Inflammatory macrophage (primary cell): Measurements from ENCODE around the gene USP7.
A peak's percentile ranks its signal among the peaks of the same experiment; 100 is the strongest.
"Not testable (repeated sequence)": the region's sequence is repeated elsewhere in the genome, so short reads cannot be mapped to it uniquely, and the experiment has no call there.

Source experiments
- DNase-seq, 2 donors: peaks; one replicate each; pipeline ENCODE4 v3.0.0-alpha.2; 2020 to 2022

Gene USP7

GRCh38 chr16:8923199-8923598 lies 40.5 kb downstream of the USP7 start:
- DNase-seq = no peak

- DNase-seq = no peak
Measured at GRCh38 chr16:8921347-8921984, 42.2 kb downstream of the USP7 start.

- no peak for DNase-seq
Measured at GRCh38 chr16:8920645-8921346, 42.9 kb downstream of the USP7 start.

DNA sequence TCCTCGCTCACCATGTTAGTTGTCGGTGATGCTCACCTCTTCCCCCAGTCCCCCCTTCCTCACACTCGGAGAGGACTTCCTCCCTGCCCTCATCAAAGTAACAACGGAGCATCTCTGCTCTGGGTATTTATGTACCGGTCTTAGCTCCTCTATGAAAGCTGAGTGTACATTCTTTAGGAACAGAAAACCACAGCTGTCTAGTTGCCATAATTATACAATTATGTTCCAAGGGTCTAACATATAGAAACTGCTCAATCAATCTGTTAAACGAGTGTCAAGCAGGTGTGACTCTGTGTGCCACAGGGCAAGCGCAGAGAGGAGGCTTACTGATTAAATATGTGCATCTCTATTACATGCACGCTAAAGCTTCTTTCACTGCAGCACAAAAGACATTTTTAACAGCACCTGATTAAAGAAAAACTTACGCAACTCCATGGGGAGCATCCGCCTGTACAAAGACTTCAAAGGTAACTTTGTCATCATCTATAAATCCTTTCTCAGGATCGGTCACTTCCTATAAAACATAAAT lies 43.7 kb downstream of the USP7 start:
- no peak for DNase-seq

DNA sequence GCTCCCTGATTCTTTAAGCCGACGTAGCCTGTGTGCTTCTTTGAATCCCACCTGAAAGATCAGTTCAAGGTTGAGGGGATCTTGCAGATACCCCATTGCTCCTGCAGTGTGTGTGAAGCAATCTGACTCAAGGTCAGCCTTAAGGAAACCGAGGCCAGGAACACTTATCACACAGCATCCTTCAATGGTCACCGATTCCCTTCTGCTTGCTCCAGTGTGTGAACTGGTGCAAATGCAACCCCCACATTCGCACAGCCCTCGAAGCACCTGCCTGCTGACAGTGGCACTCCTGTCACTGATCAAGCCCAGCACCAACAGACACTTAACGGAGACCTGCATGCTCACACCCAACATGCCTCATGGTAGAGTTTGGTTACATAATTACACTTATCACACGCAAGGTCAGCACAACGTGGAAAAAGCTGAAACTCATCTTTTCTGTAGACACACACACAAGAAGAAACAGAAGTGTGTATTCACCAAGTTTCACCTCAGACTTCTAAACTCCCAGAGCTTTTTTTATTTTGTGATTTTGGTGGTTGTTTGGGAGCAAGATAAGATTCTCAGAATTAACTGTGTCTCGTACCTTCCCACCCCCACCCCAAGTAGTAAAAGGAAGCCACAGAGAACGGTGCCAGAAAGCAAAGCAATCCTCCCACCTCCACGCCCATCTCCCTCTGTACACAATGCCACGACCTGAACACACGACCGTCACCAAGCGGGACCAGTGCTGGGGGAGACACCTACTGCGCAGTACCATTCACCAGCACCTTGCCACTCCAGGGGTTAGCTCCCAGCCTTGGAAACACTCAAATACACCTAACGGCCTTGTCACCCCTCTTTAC lies 44.4 kb downstream of the USP7 start:
- DNase-seq = no peak

DNA sequence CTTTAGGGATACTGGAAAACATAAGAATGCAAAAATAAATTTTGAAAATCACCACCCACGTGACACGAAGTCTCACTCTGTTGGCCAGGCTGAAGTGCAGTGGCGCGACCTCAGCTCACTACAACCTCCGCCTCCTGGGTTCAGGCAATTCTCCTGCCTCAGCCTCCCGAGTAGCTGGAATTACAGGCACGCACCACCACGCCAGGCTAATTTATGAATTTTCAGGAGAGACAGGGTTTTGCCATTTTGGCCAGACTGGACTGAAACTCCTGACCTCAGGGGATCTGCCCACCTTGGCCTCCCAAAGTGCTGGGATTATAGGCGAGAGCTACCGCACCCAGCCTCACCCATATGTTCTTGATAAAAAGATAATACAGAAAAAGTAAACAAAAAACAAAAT lies 46.4 kb downstream of the USP7 start:
- not testable (repeated sequence) for DNase-seq

- no peak for DNase-seq
Measured at GRCh38 chr16:8916541-8917225, 47.0 kb downstream of the USP7 start.

DNA sequence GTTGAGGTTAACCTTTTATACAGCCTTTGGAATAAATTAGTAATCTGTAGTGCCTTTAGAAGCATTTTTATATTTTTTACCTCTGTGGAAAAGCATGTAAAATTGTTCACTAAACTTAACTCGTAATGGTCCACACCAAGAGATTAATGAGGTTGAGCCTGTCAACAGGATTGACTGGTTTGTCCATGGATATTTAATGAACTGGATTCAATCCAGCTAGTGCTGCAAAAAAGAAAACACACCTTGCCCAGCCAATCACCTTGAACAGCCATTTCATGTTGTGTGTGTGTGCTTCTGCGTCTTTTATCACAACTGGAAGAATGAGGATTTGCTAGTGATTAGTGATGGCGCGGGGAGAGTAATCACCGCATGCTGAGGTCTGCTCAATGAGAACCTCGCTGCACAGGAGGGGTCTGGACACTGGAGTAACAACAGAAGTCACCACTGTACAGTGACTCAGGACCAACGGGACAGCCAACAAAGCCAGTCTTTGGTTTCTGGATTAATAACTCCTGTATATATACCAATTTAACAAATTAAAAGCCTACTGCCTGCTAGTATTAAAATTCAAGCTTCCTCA lies 47.9 kb downstream of the USP7 start:
- no peak for DNase-seq

DNA sequence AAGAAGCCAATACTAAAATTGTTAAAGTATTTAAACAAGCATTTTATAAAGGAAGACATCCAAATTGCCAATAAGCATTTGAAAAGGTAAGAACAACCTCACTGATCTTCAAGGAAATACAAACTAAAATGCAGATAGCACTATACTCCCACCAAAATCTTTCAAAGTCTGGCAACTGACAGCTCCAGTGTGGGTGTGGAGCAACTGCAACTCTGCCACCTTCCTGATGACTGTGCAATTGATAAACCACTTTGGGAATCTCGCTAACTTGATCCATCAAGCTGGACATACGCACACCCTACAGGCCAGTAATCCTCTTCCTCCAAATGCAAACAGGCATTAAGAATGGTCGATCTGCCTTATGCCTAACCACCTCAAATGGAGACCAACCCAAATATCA lies 49.6 kb downstream of the USP7 start:
- DNase-seq = no peak

GRCh38 chr16:8912793-8913192 lies 50.9 kb downstream of the USP7 start:
- DNase-seq = no peak

DNA sequence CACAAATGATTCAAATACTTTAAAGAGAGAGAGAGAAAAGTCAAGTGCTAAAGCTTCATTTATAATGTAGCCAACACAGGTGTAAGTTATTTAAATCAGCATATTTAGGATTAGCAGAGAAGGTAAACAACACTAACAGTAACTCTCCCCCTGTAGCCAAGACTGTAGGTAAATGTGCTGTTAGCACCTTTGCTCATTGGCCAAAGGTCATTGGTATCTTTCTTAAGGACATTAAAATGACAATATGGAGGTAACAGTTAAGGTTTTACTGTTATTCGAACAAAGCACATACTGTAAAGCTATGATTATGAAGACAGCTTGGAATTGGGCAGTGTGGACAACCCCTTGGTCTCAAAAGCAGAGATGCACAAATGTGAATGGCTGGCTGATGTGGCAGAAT lies 52.9 kb downstream of the USP7 start:
- DNase-seq = no peak

DNA sequence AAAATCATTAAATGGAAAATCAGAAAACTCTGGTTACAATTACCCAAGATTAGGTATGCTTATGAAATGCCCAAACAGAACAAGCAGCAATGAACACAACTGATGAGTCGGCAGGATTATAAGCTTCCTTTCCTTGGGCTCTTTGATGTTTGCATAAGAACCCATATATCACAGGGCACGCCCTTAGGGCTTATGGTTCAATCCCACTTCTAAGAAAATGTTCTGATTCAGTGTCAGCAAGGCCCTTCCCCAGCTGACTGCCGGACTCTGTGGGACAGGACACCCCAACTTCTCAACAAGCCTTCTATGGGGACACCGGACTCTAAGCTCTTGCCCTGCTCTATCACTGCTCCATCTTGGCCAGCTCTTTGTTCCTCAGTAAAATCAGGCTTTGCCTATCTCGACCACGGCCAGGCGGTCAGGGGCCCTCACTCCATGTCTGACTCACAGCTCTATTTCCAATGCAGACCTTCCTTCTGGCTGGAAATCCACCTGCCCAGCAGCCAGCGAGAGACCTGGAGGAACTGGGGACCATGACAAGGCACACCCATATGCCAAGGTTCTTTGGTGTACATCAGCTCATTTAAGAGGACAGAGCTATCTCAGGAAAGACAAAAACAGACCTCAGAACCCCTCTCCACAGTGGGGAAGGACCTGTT lies 54.8 kb downstream of the USP7 start:
- peak; percentile 32 to 62 for DNase-seq

DNA sequence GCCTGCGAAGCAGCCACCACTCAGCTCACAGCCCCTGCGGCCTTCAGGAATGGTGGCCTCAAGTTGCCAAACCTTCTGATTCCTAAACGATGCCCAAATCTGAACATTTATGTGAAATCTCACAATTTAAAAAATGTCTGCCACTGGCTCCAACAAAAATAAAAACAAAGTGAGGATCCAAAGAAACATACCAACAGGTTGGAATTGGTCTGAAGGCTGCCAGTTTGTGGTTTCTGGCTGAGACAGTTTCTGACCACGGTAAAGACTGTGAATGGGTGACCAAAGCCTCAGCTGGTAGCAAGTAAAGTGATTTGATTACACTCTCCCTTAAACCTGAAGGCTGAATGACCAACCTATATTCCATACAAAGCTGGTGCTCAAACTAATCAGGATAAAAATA lies 56.6 kb downstream of the USP7 start:
- DNase-seq = no peak

DNA sequence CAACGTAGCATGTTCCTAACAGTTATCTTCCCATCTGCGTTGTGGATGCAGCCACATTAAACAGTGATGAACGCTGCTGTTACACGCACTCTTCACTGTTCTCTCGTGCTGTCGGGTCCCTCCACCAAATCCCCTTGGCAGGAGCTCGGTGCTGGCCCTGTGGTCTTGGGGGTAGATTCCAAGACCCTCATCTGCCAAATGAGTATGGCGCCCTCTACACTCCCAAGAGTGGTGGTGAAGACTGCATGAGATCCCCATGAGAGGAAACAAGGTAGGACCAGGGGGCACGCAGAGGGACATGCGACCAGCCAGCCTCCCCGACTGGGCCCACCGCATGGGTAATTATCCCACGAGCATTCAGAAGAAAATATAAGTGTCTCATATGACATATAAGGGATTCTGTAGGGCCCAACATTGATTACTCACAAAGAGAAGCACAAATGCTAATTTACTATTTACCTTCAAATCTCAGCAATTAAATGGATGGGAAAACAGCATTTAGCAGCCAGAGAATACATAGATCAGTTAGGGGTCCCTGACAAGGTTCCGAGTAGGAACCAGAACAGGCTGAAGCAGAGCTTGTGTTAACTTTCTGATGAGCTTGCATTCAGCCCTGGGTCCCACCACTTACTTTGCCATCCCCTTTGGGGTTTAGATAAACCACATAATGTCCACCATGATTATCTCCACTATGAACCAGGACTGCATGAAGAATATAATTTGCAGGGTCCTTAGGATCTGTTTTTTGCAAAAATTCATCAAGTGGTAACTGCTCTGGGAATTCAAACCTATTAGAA lies 57.7 kb downstream of the USP7 start:
- DNase-seq = no peak

- DNase-seq = peak; percentile 20 to 28
Measured at GRCh38 chr16:8905168-8905762, 58.4 kb downstream of the USP7 start.

GRCh38 chr16:8904018-8904430 lies 59.7 kb downstream of the USP7 start:
- no peak for DNase-seq

DNA sequence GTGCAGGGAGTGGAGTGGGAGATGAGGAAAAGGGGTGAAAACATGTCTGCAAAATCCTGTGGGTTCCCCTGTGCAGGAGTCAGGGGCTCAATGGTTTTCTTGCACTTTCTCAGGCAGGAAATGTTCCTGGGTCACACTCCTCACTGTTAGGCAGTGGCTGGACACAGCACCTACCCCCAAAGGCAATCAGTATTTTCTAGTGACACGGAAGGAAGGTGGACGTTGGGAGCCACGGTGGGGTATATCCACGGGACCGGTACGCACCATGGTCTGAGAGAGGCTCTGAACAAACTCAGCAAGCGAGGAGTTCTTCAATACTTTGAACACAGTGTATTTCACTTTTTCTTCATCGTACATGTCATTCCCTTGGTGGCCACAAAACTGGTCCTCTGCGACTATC lies 60.7 kb downstream of the USP7 start:
- DNase-seq = no peak

DNA sequence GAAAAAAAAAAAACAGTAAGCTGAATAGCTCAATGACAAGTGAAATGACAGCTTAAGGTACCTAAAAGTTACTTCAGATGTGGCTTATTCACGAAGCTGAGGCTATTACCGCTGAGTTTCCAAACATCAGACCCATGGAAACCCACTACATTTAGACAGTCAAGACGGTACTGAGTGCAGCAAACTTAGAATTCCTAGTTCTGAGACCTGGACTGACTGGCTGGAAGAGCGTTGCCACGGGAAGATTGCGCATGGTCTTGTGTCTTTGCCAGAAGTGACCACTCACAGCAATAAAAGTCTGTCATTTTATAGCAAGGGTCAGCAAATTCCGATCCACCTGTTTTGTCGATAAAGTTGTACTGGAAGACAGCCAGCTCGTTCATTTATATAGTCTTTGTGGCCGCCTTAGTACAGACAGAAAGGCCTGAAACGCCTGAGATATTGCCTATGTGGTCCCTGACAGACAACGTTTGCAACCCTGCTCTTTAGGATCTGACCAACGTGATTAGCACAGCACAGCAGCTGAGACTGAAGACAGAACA lies 62.3 kb downstream of the USP7 start:
- DNase-seq = no peak

DNA sequence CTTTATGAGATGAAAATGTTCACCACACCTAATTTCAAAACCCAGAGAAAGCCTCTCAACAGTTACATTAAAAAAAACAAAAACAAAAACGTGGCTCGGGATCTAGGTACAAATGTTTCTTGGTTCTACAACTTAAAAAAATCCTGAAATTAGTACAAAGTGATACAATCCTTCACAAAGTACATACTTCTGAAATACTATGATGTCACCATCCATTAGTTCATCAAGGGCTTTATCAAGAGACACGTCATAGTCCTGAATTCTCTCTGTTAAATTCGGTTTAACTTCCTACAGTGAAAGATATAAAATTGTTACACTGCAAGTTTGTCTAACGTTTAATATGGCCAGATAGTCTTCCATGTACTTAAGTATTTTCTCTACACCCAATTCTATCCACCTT lies 63.4 kb downstream of the USP7 start:
- DNase-seq = no peak

GRCh38 chr16:8899709-8900317 lies 63.9 kb downstream of the USP7 start:
- no peak for DNase-seq
